NK-92 (cell line): Measurements from ENCODE around the gene PHKB.
"Not testable (repeated sequence)": the region's sequence is repeated elsewhere in the genome, so short reads cannot be mapped to it uniquely, and the experiment has no call there.

Experiments
- DNase-seq: peaks from one replicate; lab custom pipeline; 2025; ENCODE audit not compliant: unreplicated experiment; lab: John Stamatoyannopoulos, UW

The PHKB gene

DNA sequence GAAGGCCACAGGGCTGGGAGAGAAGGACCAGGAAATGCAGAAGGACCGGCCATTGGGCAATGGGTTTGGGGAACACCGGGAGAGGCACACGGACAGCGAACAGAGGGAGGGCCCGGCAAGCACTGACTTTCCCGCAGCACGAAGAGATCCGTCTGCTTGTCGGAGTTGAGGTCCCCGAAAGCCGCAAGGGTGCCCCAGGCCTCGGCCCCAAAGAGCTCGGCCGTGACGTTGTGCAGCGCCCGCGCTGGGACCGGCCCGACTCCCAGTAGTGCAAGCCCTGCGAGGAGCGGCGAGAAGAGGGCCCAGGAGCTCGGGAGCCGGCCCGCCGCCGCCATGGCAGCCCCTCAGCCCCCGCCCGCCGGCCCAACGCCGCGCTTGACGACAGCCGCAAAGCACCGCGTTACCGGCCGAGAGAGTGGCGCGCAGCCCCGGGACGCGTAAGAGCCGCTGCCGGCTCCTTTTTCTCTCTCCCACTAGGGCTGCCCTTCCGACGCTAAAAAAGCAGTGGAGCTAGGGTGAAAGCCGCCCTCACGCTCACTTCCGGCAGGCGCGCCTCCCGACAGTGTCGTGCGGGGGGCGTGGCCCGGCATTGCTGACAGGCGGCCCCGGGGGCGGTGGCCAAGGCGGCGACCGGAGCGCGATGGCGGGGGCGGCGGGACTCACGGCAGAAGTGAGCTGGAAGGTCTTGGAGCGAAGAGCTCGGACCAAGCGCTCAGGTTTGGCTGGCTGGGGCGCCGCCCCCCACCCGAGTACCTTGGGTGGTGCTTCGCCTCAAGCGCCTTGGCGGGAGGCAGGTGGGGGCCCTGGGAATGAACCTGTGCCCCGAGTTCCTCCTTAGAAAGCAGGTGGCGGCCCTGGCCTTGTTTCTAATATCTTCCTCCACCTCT, at the start of gene PHKB, which contains the start of gene ITFG1:
PHKB (plus strand) TSS at position 621 of the 887 bp plus-strand sequence; CDS start at position 641, 20 bp downstream.
ITFG1 (minus strand) TSS at position 353 of the 887 bp plus-strand sequence; CDS start at position 335, 18 bp downstream.
- DNase-seq, result peak; percentile 68

DNA sequence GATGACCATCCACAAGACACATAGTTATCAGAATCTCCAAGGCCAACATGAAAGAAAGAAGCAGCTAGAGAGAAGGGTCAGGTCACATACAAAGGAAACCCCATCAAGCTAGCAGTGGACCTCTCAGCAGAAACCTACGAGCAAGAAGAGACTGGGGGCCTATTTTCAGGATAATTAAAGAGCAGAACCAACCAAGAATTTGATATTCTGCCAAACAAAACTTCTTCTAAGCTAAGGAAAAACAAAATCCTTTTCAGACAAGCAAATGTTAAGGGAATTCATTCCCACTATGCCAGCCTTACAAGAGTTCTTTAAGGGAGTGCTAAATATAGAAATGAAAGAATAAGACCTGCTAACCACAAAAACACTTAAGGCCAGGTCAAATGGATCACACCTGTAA, 48.1 kb upstream of the PHKB start:
- no peak for DNase-seq

DNA sequence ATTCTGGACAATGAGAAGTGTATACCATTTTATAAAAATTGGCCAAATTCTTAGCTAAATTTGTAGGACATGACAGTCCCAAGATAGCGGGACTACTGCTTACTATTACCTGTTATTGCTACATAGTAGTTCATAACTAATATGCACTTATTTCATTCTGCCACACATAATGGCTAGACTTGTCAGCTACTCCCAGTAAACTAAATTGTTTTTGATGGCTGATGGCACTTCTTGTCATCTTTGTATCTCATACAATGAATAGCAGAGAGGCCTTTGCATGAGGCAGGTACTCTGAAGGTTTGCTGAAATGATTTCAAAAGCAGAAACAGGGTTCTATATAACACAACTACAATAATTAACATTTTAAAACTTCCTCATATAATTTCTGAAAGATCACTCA, 44.3 kb upstream of the PHKB start:
- no peak for DNase-seq

DNA sequence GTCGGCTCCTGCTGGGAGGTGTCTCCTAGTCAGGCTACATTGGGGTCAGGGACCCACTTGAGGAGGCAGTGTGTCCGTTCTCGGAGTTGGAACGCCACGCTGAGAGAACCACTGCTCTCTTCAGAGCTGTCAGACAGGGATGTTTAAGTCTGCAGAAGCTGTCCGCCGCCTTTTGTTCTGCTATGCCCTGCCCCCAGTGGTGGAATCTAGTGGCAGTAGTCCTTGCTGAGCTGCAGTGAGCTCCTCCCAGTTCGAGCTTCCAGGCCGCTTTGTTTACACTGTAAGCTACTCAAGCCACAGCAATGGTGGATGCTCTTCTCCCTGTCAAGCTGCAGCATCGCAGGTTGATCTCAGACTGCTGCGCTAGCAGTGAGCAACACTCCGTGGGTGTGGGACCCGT, 36.3 kb upstream of the PHKB start:
- DNase-seq, result no peak

DNA sequence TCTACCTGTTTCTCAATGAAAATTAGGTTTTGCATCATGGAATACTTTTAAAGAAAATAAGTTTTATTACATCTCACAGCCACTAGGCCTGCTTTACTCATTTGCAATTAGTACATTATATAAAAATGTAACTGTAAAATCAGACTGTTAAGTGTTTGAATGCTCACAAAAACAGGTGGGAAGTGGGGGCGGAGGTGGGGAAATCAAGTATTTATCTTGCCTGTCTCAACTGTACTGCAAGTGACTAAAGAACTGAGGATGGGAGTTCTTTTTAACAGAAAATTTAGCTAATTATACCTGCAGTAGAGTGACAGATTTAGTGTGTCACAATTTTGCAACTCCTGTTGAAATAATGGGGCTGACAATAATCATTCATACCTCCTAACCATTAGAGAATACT, 34.3 kb upstream of the PHKB start:
- no peak for DNase-seq

DNA sequence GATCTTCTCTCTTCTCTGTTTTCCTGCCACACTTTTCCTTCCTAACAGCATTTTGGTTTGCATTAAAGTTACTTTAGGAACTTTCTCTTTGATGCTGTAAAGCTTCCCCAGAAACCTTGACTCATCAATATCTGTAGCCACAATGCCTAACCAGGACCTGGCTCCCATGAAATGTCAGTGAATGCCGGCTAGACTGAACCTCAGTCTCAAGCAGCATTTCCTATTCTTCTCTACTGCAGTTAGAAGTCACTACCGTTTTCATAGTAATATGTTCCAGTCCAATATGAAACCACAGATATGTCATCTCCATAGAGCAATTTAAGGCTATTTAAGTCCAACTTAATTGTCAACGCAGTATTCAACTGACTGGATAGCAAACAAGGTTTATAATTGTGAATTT, 29.2 kb upstream of the PHKB start:
- DNase-seq, result no peak

DNA sequence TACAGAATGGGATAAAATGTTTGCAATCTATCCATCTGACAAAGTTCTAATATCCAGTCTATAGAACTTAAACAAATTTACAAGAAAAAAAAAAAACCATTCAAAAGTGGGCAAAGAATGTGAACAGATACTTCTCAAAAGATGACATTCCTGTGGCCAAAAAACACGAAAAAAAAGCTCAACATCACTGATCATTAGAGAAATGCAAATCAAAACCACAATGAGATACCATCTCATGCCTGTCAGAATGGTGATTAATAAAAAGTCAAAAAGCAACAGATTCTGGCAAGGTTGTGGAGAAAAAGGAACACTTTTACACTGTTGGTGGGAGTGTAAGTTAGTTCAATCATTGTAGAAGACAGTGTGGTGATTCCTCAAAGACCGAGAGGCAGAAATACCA, 26.9 kb upstream of the PHKB start:
- not testable (repeated sequence) for DNase-seq

DNA sequence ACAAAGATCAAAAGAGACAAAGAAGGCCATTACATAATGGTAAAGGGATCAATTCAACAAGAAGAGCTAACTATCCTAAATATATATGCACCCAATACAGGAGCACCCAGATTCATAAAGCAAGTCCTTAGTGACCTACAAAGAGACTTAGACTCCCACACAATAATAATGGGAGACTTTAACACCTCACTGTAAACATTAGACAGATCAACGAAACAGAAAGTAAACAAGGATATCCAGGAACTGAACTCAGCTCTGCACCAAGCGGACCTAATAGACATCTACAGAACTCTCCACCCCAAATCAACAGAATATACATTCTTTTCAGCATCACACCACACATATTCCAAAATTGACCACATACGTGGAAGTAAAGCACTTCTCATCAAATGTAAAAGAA, 21.1 kb upstream of the PHKB start:
- not testable (repeated sequence) for DNase-seq

DNA sequence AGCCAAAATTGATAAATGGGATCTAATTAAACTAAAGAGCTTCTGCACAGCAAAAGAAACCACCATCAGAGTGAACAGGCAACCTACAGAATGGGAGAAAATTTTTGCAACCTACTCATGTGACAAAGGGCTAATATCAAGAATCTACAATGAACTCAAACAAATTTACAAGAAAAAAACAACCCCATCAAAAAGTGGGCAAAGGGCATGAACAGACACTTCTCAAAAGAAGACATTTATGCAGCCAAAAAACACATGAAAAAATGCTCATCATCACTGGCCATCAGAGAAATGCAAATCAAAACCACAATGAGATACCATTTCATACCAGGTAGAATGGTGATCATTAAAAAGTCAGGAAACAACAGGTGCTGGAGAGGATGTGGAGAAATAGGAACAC, 18.2 kb upstream of the PHKB start:
- DNase-seq, result not testable (repeated sequence)

DNA sequence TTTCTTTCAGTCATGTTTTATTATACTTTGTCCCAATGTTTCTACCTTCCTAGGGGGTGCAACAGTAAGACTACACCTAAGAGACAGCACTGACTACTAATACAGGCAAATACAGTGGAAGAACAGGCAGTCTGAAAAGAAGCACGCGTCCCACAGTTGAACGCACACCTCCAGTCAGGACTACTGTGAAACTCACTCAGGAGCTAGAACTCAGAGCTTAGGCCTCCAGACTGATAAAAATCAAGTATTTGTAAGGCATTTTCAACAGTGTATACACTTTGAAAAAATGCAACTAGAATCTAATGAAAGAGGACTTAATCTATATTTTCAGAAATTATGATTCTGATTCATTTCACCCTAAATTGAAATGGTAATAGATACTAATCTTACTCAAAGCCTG, 14.7 kb upstream of the PHKB start:
- DNase-seq, result no peak

DNA sequence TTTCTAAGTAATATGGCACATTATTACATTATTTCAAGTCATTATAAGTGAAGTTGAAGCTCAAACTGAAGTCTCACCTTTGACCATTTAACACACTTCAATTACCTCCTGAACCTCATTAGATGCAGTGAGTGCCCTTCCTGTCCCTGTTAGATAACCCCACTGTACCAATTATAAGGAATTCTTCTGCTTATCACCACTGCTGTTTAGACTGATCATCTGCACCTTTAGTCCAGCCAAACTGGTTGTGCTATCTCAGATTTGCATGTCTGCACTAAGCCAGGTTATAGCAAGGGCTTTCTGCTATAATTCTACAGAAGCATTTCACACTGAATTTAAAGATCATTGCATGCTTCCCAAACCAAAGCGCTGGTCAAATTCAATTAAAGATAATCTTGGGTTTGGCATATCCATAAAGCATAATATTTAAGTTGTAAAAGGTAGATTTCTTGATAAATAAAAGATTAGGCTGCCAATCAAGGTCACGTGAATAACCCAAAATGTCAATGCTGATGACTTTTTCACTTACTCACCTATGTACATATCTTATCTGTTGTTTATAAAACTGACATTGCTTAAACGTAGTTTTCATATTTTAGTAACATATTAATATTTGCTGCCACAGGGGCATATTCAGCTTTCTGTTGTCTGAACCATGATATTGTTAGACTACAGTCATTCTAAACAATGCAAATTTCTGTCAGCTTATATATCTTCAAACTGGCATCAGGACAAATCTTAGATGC, 12.1 kb upstream of the PHKB start:
- no peak for DNase-seq

DNA sequence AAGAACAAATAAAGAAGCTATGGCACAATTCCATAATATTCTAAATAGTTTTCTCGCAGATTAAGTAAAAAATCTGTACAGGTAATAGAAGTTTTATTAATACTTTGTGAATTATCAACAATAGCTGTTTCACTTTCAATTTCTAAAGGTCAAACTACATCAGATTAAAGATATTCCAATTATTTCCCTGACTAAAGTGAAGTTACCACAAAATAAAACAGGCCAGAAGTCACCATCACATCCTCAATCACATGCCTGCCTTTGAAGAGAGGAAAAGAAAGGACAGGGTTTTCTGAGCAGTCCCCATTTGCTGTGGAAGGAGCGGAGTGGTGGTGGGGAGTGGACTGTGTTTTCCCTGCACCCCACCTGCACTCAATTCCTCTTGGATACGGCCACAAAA, 11.3 kb upstream of the PHKB start:
- DNase-seq, result no peak

DNA sequence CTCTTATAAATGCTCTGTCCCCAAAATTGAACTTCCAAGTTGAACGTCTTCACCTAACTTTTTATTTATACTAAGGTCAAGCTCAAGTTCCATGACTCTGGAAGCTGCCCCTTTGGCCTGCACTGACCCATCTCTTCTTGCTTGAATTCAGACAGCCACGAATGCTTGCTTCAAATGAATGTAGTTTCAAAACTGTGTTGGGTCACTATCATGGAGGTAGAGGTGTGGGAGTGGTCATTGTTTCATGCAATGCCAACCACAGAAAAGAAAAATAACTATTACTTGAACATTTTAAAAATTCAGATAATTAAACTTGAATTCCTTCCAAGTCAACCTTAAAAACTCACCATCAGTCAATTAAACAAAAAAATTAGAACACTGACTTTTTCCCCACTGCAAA, 2.8 kb upstream of the PHKB start:
- no peak for DNase-seq

DNA sequence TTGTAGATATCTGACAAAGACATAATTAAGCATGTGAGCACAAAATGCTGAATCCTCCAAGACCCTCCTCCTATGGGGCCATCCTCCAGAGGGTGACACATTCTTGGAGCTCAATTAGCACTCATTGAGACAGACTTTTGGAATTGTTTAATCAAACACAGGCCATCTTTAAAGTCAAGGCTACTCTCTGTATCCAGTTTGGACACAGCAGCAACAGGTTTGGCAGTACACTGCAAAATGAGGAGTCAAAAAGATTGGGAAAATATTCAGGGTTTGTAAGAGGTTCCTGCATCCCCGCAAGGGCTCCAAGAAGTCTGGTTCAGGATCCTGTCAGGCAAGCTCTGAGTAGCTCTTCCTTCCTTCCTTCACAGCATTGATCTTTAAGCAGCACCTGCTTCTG, 1.5 kb upstream of the PHKB start:
- no peak for DNase-seq

DNA sequence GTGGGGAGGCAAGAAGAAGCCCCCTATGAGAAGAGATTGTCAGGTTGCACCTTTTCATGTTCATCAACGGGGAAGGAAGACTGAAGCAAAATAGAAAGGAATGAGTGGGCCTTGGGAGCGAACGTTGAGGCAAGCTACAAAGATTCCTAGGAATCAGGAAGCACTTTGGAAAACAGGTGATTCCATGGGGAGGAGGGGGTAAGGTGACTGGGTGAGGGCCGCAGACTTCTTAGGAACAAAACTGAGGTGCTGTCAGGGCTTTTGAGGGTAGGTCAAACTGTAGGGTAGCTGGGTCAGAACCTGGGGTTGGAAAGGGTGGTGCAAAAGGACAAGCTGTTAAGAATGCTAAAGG, 796 bp upstream of the PHKB start:
- no peak for DNase-seq

DNA sequence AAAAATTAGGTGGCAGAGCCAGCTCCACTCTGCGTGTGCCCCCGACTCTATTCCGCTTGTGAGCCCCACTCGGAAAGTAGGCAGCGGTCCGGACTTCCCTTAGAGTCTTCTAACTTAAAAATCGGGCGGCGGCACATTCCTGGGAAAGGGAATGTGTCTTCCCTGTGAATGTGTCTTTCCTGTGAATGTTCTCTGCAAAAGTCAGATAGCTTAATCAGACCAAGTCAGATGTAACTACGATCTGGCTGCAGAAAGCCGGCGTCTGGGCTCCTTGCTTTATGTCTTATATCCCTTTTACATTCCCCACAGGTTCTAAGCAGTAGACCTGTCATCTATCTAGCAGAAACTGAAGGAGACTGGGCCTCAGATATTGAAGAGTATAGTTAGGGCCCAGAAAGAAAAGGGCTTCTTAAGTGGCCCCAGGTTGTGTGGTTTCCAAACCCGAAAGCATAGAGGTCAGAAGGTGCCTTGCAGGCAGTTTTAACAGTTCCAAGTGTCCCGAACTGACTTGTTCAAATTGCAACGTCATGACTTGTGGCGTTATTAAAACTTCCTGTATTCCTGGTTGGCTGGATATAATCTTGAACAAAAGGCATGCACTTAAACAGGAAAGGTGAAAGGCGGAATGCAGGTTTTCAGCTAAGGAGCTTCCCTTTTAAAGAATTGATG, 601 bp downstream of the PHKB start:
- no peak for DNase-seq

DNA sequence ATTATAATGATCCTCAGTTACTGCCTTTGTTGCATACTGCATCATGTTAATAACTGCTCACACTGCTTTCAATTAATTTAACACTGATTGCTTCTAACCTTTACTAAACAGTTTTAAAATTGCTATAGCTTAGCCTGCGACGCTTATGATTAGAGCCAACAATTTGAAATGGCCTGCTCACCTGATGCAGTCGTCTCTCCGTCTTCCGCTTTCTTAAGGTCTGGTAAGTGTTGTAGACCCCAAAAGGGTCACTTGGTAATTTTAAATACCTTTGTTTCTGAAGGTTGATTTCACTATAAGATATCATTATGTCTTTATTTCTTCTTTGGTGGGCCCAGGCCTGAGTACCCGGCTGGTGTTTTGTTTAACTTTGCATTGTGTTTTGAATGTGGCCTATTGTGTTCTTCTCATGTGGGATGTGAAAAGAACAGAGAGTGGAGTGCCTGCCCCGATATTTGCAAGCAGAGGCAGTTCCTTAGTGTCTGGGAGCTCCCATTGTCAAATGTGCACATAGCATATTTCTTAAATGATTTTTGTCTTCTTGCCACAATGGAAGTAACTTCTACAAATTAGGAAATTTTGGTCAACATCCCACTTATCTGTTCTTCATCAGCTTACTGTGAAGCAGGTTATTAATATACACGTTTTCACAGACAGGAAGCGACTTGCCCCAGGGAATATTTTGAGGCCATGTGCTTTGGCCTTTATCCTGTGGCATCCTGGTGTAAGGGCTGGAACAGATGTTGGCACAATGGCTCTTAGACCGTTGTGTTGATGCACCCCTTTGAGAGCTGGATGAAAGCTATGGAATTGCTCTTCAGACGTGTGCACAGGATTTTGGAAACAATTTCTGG, 2.9 kb downstream of the PHKB start:
- DNase-seq, result no peak

DNA sequence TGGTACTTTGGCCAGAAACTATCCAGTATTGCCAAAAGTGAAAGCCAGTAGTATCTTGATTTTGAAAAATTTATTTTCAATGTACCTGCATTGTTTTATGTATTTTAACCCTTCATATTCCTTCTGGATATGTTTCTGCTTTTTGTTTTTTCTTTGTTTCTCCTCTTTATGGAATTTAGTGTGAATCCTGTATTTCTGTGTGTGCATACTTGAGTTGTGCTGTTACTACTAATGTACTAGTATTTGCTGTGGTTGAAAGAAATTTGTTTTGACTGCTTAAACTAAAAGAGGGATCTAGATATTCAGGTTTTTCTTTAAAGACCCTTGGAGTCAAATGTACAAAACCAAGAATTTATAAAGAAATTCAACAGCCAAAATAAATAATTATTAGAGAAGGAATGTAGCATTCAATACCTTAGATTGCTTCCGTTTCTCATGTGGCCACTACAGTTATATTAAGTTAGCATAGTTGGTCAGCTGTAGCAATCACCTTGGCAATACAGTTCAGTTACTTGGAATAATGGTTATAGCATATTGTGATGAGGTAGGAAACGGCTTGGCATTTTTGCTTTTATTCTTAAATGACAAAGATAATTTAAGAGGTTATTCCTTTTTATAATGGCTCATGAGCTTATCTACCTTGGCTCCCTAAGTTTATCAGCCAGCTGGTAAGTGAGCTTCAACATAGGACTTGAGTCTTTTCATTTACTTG, 4.9 kb downstream of the PHKB start:
- no peak for DNase-seq

DNA sequence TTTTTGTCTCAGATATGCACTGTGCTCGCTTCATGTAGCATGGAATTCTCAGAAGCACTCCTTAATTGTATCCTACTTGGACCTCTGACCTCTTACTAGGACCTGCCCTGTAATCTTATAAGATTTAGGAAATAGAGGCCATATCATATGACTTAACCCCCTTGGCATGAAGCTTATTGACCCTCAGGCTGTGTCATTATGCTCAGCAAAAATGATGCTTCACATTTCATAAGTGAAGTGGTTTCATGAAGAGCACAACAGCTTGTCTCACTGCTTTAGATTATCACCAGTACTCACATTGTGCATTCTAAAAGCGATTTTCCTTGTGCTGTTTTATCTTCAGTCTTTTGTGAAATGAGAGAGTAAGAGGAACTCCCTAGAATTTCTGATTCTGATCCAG, 6.4 kb downstream of the PHKB start:
- no peak for DNase-seq

DNA sequence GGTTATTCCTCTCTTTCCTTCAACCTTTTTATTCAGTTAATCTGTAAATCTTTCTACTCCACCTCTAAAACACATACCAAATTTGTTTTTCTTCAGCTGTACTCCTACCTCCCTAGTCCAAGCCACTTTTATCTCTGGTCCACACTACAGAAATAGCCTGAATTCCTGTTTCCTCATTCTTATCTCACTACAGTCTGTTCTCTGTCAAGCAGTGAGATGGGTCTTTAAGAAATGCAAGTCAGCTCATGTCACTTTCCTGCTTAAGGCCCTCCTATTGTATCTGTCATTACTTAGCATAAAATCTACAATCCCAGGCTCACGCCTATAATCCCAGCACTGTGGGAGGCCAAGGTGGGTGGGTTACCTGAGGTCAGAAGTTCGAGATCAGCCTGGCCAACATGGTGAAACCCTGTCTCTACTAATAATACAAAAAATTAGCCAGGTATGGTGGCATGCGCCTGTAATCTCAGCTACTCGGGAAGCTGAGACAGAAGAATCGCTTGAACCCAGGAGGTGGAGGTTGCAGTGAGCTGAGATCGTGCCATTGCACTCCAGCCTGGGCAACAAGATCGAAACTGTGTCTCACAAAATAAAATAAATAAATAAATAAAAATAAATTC, 7.0 kb downstream of the PHKB start:
- DNase-seq, result not testable (repeated sequence)
